A549 (cell line): ENCODE measurements around the gene RPL4. TPM values are rescaled to one million over a fixed set of nuclear protein-coding genes. Genes with fewer than 3 reads are reported as not detected.

Source experiments
- ATAC-seq, 2 experiments: fragments of 200-7000 bp in 1 of 2; fragments of >200 bp in 1 of 2; cut with Nextera tagmentation in 1 of 2; cut with Tn5 transposase in 1 of 2; 3 replicates each; pipeline versions ENCODE4 v1.8.0 to v1.9.1; 2018 to 2020; ENCODE audit warnings: mild to moderate bottlenecking in 1 of 2, moderate library complexity in 1 of 2
- CTCF ChIA-PET: fragments of 300-600 bp; sonication (Branson Sonifier 250); formaldehyde crosslinking; extraction: SDS; loops from one replicate; lab custom pipeline; 2021; ENCODE audit warnings: antibody characterized with exemption, inconsistent platforms; lab: Yijun Ruan, JAX
- POLR2A ChIA-PET: fragments of 350-600 bp; formaldehyde crosslinking; extraction: SDS; loops from one replicate; lab custom pipeline; 2021; ENCODE audit warnings: antibody characterized with exemption, inconsistent platforms; lab: Yijun Ruan, JAX
- DNase-seq, 2 experiments: peaks; one replicate each; pipeline versions ENCODE4 v3.0.0 to v3.0.0-alpha.2; 2011 to 2016; ENCODE audit warnings: low read depth in 1 of 2, low spot score in 1 of 2
- FAIRE-seq: peaks from 2 replicates; lab custom pipeline; 2011; peaks lifted over from hg19 to GRCh38; lab: Jason Lieb, UNC
- H3K27ac ChIP-seq, 2 experiments: fragments of >200 bp; sonication (Bioruptor Twin); formaldehyde crosslinking; 3 replicates each; pipeline ENCODE4 v1.5.1; 2016 to 2017
- H3K4me1 ChIP-seq: fragments of >200 bp; sonication (Bioruptor Twin); formaldehyde crosslinking; 3 replicates; pipeline ENCODE4 v1.6.1; 2016
- H3K4me2 ChIP-seq: fragments of >200 bp; sonication (Bioruptor Twin); formaldehyde crosslinking; 3 replicates; pipeline ENCODE4 v1.6.1; 2016
- H3K4me3 ChIP-seq: fragments of >200 bp; sonication (Bioruptor Twin); formaldehyde crosslinking; 3 replicates; pipeline ENCODE4 v1.5.1; 2016
- H3K9me3 ChIP-seq: fragments of >200 bp; sonication (Bioruptor Twin); formaldehyde crosslinking; 3 replicates; pipeline ENCODE4 v1.6.1; 2016
- BCL3 ChIP-seq: fragments of >200 bp; sonication (Bioruptor Twin); formaldehyde crosslinking; IDR thresholded peaks from 3 replicates; pipeline ENCODE4 v1.6.1; 2016
- BHLHE40 ChIP-seq: IDR thresholded peaks from 2 replicates; pipeline ENCODE4 v1.6.1; 2012; ENCODE audit warnings: low read depth, low read length, inconsistent platforms
- CBX2 ChIP-seq: fragments of 200-600 bp; sonication (generic); IDR thresholded peaks from 2 replicates; pipeline ENCODE4 v1.6.1; 2016; ENCODE audit warnings: low read depth, mild to moderate bottlenecking, borderline replicate concordance
- CBX8 ChIP-seq: fragments of 200-600 bp; sonication (generic); IDR thresholded peaks from 2 replicates; pipeline ENCODE4 v1.6.1; 2016
- CHD2 ChIP-seq: fragments of 150-350 bp; IDR thresholded peaks from 2 replicates; pipeline ENCODE4 v1.6.1; 2014; ENCODE audit warnings: low read length; ENCODE audit not compliant: partially characterized antibody
- CHD4 ChIP-seq: fragments of 200-600 bp; sonication (generic); IDR thresholded peaks from 2 replicates; pipeline ENCODE4 v1.6.1; 2016; ENCODE audit warnings: antibody characterized with exemption, mild to moderate bottlenecking, borderline replicate concordance
- CTCF ChIP-seq: fragments of >200 bp; sonication (Bioruptor Twin); formaldehyde crosslinking; IDR thresholded peaks from 3 replicates; pipeline ENCODE4 v1.5.1; 2016
- E2F6 ChIP-seq: IDR thresholded peaks from 2 replicates; pipeline ENCODE4 v1.6.1; 2012; ENCODE audit warnings: low read depth, borderline replicate concordance
- EHF ChIP-seq: fragments of 250-450 bp; sonication (Bioruptor Pico); IDR thresholded peaks from 2 replicates; pipeline ENCODE4 v1.5.0; 2020; ENCODE audit warnings: mild to moderate bottlenecking
- ESRRA ChIP-seq: fragments of 150-350 bp; IDR thresholded peaks from 2 replicates; pipeline ENCODE4 v1.6.1; 2014; ENCODE audit warnings: mild to moderate bottlenecking, low read length, borderline replicate concordance
- FOSB ChIP-seq: fragments of 250-450 bp; sonication (Bioruptor Pico); IDR thresholded peaks from 2 replicates; pipeline ENCODE4 v1.5.0; 2020; ENCODE audit warnings: mild to moderate bottlenecking, moderate library complexity
- FOSL2 ChIP-seq, 2 experiments: fragments of 450-650 bp in 1 of 2; fragments of >200 bp in 1 of 2; sonication (Bioruptor Twin) in 1 of 2; formaldehyde crosslinking; IDR thresholded peaks; 2 replicates each; pipeline versions ENCODE4 v1.5.0 to v1.6.1; 2016 to 2020; ENCODE audit warnings: mild to moderate bottlenecking in 1 of 2, moderate library complexity in 1 of 2
- HES2 ChIP-seq: fragments of >200 bp; sonication (Bioruptor Twin); formaldehyde crosslinking; IDR thresholded peaks from 2 replicates; pipeline ENCODE4 v1.6.1; 2016
- HOXB5 ChIP-seq: fragments of 250-450 bp; sonication (Bioruptor Pico); IDR thresholded peaks from 2 replicates; pipeline ENCODE4 v1.5.0; 2020; ENCODE audit warnings: mild to moderate bottlenecking, moderate library complexity
- JUNB ChIP-seq: fragments of >200 bp; sonication (Bioruptor Twin); formaldehyde crosslinking; IDR thresholded peaks from 2 replicates; pipeline ENCODE4 v1.6.1; 2016
- KDM5A ChIP-seq: fragments of 200-600 bp; sonication (generic); IDR thresholded peaks from 2 replicates; pipeline ENCODE4 v1.6.1; 2016; ENCODE audit warnings: antibody characterized with exemption, mild to moderate bottlenecking
- MAFK ChIP-seq: fragments of 450-650 bp; IDR thresholded peaks from 2 replicates; pipeline ENCODE4 v1.6.1; 2014; ENCODE audit not compliant: partially characterized antibody
- MAZ ChIP-seq: fragments of 150-350 bp; IDR thresholded peaks from 2 replicates; pipeline ENCODE4 v1.6.1; 2014; ENCODE audit warnings: antibody characterized with exemption, low read depth, low read length, borderline replicate concordance
- MYC ChIP-seq: IDR thresholded peaks from 2 replicates; pipeline ENCODE4 v1.6.1; 2012; ENCODE audit warnings: mild to moderate bottlenecking, inconsistent platforms, low read length, improper control_type of control experiment, borderline replicate concordance
- NPAS2 ChIP-seq: fragments of 250-450 bp; sonication (Bioruptor Pico); IDR thresholded peaks from 2 replicates; pipeline ENCODE4 v1.8.0; 2022; ENCODE audit warnings: mild to moderate bottlenecking, moderate library complexity, borderline replicate concordance
- PBX3 ChIP-seq: IDR thresholded peaks from 2 replicates; pipeline ENCODE4 v1.6.1; 2012
- POLR2A ChIP-seq: IDR thresholded peaks from 2 replicates; pipeline ENCODE4 v1.6.1; 2012; ENCODE audit warnings: mild to moderate bottlenecking, low read length
- POLR2AphosphoS2 ChIP-seq: conservative IDR thresholded peaks from 2 replicates; pipeline ENCODE4 v1.6.1; 2012; ENCODE audit warnings: low read length, improper control_type of control experiment, inconsistent platforms
- SMC3 ChIP-seq: fragments of >200 bp; sonication (Bioruptor Twin); formaldehyde crosslinking; IDR thresholded peaks from 3 replicates; pipeline ENCODE4 v1.6.1; 2018; ENCODE audit warnings: inconsistent platforms
- TP53 ChIP-seq: fragments of 250-450 bp; sonication (Bioruptor Pico); IDR thresholded peaks from 2 replicates; pipeline ENCODE4 v1.5.0; 2021; ENCODE audit warnings: mild to moderate bottlenecking, moderate library complexity
- USF2 ChIP-seq: fragments of 450-650 bp; IDR thresholded peaks from 2 replicates; pipeline ENCODE4 v1.6.1; 2014; ENCODE audit warnings: antibody characterized with exemption
- ZC3H11A ChIP-seq: fragments of 450-650 bp; IDR thresholded peaks from 2 replicates; pipeline ENCODE4 v1.6.1; 2014; ENCODE audit warnings: antibody characterized with exemption, mild to moderate bottlenecking
- ZFP36 ChIP-seq: fragments of 450-650 bp; IDR thresholded peaks from 2 replicates; pipeline ENCODE4 v1.6.1; 2014; ENCODE audit warnings: borderline replicate concordance; ENCODE audit not compliant: partially characterized antibody
- ZNF302 ChIP-seq: fragments of 250-450 bp; sonication (Bioruptor Pico); IDR thresholded peaks from 2 replicates; pipeline ENCODE4 v1.9.0; 2021; ENCODE audit warnings: inconsistent platforms, mild to moderate bottlenecking, moderate library complexity
- WGBS: methylation state at CpG from one replicate; pipeline ENCODE4 v1.1.6; 2017; ENCODE audit errors: missing lambda C conversion rate; 5-methylcytosine and 5-hydroxymethylcytosine counted together
- polyA plus RNA-seq, 4 experiments: library from polyadenylated mRNA; depleted of rRNA in 3 of 4; stranded (reverse); fragments of >200 nt; fragmentation: RNase III in 1 of 4; extraction: RNeasy Plus Mini Kit Qiagen cat#74134 plus additional on column Dnase treatment in 1 of 4; gene quantifications; 2 replicates in 3 of 4; 3 replicates in 1 of 4; pipeline ENCODE4 v1.2.3, GENCODE V29; 2011 to 2017

Gene RPL4
- polyA plus RNA-seq, 2 of the 4 experiments (the other 2 are of a cell fraction) = 4,330 to 6,042 TPM

GRCh38 chr15:66498501-66499386, 5.9 kb downstream of the RPL4 start (continued):
- no peak for TF ChIP-seq FOSL2 (IDR thresholded peaks at IDR 0.05)
- no peak for TF ChIP-seq FOSL2 (CRISPR knock-in tag; IDR thresholded peaks at IDR 0.05)
- no peak for TF ChIP-seq ZC3H11A
- TF ChIP-seq CBX8 = no peak
- no peak for TF ChIP-seq ZNF302 (CRISPR knock-in tag)
- no peak for TF ChIP-seq MYC
- no peak for TF ChIP-seq BHLHE40
- TF ChIP-seq USF2 = no peak
- TF ChIP-seq, all 56 proteins: peak for 9

- ATAC-seq (peak; percentile 84 to 89), FAIRE-seq (peak; percentile 13), DNase-seq (peak; percentile 85 to 96)
- H3K9me3 ChIP-seq = no peaks in the 10 kb centered on the region
- peak within 1 kb of the TSS; percentile 97 for H3K4me2 ChIP-seq
- peak within 1 kb of the TSS; percentile 91 to 92 for H3K27ac ChIP-seq
- CTCF ChIA-PET = interaction anchor here (0.5 to 4.7 kb wide), 72 partner anchors 9 to 949 kb away, joined by 3 to 75 read pairs (median 4); partner anchors contain the start of genes DIS3L, LCTL, MAP2K1 and RPL4
- POLR2A ChIA-PET = interaction anchor here (0.5 to 3.3 kb wide), 7 partner anchors 9 to 203 kb away, joined by 3 to 25 read pairs (median 3); partner anchors contain the start of genes MAP2K1 and TIPIN
- H3K4me3 ChIP-seq = peak within 1 kb of the TSS; percentile 84
- peaks cover 54% of the 10 kb centered on the region for H3K4me1 ChIP-seq
- WGBS = 7% methylated on average over 31 of the region's 43 CpGs
- TF ChIP-seq CHD2 = peak; percentile 58
- peak; percentile 79; the same call in 1 of the 2 replicates for TF ChIP-seq EHF (CRISPR knock-in tag)
- no peak for TF ChIP-seq CBX2
- TF ChIP-seq E2F6 = peak; percentile 37; the same call in 1 of the 2 replicates
- peak; percentile 89 for TF ChIP-seq HOXB5 (CRISPR knock-in tag)
- TF ChIP-seq CTCF = peak; percentile 100
- peak; percentile 91 for TF ChIP-seq PBX3
- no peak for TF ChIP-seq CHD4
- TF ChIP-seq JUNB = no peak; the same call in 1 of the 2 replicates
- peak; percentile 24 for TF ChIP-seq ZFP36
- no peak for TF ChIP-seq HES2
- no peak for TF ChIP-seq NPAS2 (CRISPR knock-in tag)
- peak; percentile 98 for TF ChIP-seq TP53 (CRISPR knock-in tag)
- TF ChIP-seq MAZ = 0 out of 2 replicates have a peak, but pooled peaks have one; percentile 25
- TF ChIP-seq MAFK = peak; percentile 41
- TF ChIP-seq FOSB = peak; percentile 98
- peak; percentile 82 for TF ChIP-seq ESRRA
- peak; percentile 87 for TF ChIP-seq POLR2A
- TF ChIP-seq KDM5A = peak; percentile 62
- TF ChIP-seq BCL3 = peak; percentile 94
- TF ChIP-seq POLR2AphosphoS2 = peak; percentile 100
- TF ChIP-seq SMC3 = peak; percentile 71
Observed at GRCh38 chr15:66497502-66498455, 6.9 kb downstream of the RPL4 start, which contains the start of gene SNAPC5. Gene SNAPC5 (minus strand): TSS chr15:66497762. CDS start chr15:66497731, 31 bp downstream.
